Omental fat pad (tissue), 4 donors: ENCODE results near the gene SCFD2. TPM values are rescaled to one million over a fixed set of nuclear protein-coding genes. Genes with fewer than 3 reads are reported as not detected.
"Not testable (repeated sequence)": the region's sequence is repeated elsewhere in the genome, so short reads cannot be mapped to it uniquely, and the experiment has no call there.

Experiments used
- ATAC-seq: fragments of 150-250 bp; one replicate; pipeline ENCODE4 v1.9.1; 2016; ENCODE audit warnings: mild to moderate bottlenecking, moderate library complexity; ENCODE audit not compliant: low FRiP score
- DNase-seq: peaks from one replicate; pipeline ENCODE4 v3.0.0-alpha.2; 2019; ENCODE audit warnings: low spot score
- total RNA-seq, 4 donors: library from RNA; depleted of rRNA; stranded (reverse); fragments of >200 nt; gene quantifications; one replicate each; pipeline ENCODE4 v1.1.0, GENCODE V29; 2016
- TF ChIP-seq, protein P1 (sequence below), 3 donors: fragments of 450-650 bp; IDR thresholded peaks; one replicate each; pipeline ENCODE4 v1.5.1; 2016 to 2017; ENCODE audit warnings: antibody characterized with exemption in 3 of 3, mild to moderate bottlenecking in 3 of 3, moderate library complexity in 2 of 3

Gene SCFD2
- total RNA-seq, 4 donors from 2014 or later = 26.4 to 65.6 (median 28.4) TPM

DNA sequence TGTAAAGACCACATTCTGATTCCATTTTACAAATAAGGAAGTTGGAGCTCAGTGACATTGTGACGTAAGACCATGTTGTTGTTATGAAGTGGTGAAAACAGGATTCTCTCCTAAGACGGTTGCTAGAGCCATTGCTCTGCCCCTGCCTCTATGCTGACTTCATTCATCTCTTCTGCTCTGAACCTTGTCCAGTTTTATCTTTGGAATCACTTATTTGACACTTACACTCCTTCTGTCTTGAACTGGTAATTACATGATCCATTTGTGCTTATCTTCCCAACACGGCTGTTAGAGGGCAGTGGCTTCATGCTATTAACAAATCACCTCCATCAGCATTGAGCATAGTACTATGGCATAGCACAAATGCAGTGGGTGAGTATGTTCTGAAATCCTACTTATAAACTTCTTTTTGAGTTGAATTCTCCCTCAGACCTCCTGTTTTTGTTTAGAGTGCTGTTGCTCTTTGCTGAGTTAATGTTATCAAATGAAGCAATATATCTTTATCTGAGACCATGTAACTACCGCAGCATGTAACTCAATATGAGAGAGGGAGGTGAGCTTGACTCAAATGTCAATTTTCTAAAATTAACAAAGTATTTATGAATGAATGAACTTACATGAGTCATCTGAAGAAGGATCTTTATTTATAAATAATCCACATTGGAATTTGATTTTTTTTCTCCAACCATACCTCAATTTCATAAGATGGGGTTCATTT lies 326.0 kb downstream of the SCFD2 start:
- ATAC-seq = no peak
- DNase-seq = no peak
- TF ChIP-seq, protein P1, sequence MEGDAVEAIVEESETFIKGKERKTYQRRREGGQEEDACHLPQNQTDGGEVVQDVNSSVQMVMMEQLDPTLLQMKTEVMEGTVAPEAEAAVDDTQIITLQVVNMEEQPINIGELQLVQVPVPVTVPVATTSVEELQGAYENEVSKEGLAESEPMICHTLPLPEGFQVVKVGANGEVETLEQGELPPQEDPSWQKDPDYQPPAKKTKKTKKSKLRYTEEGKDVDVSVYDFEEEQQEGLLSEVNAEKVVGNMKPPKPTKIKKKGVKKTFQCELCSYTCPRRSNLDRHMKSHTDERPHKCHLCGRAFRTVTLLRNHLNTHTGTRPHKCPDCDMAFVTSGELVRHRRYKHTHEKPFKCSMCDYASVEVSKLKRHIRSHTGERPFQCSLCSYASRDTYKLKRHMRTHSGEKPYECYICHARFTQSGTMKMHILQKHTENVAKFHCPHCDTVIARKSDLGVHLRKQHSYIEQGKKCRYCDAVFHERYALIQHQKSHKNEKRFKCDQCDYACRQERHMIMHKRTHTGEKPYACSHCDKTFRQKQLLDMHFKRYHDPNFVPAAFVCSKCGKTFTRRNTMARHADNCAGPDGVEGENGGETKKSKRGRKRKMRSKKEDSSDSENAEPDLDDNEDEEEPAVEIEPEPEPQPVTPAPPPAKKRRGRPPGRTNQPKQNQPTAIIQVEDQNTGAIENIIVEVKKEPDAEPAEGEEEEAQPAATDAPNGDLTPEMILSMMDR (IDR thresholded peaks at IDR 0.05) = no peak

DNA sequence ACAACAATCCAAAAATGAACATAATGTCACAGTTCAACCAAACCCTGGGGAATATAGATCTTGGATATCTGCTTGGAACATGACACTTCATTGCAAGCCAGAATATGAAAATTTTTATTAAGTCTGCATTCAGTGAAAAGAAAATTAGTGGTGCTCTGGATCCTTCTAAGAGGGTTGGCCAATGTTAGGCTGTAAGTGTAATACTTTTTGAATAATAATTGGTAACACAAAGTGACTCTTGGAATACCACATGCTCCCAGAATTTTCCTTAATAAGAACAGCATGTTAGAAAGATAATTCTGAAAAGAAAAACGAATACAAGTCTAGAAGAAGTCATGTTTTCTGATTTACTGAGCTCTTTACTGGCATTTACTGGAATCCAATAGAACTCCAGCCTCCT lies 328.0 kb downstream of the SCFD2 start:
- ATAC-seq = no peak
- no peak for DNase-seq
- TF ChIP-seq, protein P1 (IDR thresholded peaks at IDR 0.05) = no peak

DNA sequence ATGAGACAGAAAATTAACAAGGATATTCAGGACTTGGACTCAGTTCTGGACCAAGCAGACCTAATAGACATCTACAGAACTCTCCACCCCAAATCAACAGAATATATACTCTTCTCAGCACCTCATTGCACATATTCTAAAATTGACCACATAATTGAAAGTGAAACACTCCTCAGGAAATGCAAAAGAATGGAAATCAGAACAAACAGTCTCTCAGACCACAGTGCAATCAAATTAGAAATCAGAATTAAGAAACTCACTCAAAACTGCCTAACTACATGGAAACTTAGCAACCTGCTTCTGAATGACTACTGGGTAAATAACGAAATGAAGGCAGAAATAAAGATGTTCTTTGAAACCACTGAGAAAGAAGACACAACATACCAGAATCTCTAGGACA lies 333.0 kb downstream of the SCFD2 start:
- DNase-seq, ATAC-seq: not testable (repeated sequence)

DNA sequence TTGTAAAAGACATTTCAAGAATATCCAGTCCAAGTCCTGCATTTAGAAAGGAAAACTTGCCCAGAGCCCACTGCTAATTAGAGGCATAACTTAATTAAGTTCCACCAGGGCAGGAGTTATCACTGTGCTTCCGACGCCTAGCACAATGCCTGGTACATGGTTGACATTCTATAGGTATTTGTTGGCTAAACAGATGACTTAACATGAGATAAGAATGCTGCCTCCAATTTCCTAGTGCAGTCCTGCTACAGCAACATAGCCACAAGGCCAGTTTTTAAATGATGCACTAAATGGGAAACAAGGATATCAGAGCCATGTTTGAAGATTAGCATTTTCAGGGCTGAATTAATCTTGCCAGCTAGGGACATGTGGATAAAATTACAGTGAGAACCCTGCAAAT lies 339.6 kb downstream of the SCFD2 start:
- TF ChIP-seq, protein P1 (IDR thresholded peaks at IDR 0.05) = no peak
- ATAC-seq (no peak), DNase-seq (no peak)

DNA sequence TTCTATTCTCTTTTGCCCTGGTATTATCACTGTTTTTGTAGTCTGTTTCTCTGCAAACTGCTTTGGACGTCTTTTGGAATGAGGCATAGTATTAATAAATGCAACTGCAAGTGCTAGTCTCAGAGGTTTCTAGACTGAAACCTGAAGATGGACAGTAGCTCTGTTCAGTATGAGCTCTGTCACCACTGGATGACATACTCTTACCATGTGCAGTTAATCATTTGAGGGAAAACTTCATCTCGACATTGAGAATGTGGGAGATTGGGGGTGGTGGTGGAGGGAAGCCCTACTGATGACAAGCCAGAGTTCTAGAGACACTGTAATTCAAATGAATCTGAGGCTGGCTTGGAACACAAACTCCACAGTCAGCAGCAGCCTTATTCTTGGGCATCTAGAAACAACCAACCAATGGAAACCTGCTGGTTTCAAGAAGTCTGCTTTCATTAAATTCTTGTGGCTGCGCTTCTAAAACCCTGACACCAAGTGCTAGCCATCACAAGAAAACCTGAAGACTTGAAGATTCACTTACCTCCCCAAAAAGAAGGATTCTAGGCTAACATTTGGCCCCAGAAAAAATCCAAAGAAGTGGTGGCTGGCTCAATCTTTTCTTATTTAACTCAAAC lies 342.1 kb downstream of the SCFD2 start:
- TF ChIP-seq, protein P1 (IDR thresholded peaks at IDR 0.05) = no peak
- DNase-seq (no peak), ATAC-seq (no peak)

DNA sequence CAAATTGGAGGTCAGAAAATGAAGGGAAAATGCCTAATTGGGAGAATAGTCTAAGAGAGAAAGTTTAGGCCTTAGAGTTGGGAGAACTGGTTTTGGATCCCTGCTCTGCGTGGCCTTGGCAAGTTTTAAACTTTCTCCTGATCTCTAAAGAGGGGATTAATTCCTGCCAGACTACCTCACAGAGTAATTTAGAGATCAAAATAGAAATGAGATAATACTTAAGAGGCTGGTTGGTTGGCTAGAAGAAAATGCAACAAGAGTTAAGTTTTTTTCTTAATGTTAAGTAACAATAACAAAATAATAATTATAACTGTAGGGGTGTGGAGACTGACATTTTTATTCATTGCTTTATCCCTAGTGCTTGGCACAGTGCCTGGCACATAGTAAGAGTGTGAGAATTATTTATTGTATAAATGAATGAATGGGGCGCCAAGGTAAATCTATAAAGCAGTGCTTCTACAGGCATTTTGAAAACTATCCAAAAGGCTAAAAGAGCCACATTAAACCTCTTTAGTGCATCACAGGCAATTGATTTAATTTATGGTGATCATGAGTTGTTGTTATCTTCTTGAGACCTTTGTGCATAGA lies 343.3 kb downstream of the SCFD2 start:
- DNase-seq = no peak
- TF ChIP-seq, protein P1 (IDR thresholded peaks at IDR 0.05) = no peak
- ATAC-seq = no peak

DNA sequence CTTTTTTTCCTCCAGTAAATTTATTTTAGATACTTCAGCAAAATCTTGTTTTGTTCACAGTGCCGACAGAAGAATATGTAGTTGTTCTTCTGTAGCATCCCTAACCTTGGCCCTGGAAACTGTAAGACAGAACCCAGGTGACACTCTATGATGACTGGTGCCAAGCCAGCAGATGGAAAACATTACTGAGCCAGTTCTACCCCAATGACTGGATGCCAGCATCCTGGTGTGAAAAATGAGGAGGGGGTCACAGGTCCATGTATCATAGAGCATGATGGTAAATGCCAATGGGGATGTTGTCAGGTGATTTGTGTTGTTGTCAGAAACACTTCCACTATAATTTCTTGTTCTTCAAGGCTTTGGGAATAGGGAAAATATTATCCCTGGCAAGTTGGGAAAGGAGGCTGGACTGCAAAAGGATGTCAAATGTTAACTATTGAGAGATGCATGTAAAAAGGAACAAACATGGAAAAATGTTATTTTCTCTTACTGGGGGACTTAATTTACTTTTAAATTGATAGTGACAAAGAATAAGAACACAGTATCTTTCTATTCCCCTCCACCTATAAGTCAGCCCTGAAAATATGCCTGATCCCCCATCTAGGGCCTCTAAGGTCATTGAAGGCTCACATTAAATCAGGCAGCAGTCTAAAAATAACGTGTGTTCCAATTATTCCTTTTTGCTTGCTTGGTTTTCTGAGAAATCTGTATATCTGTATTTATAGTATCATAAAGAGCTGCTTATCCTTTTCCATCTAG lies 343.9 kb downstream of the SCFD2 start:
- DNase-seq (no peak), ATAC-seq (no peak)
- TF ChIP-seq, protein P1 (IDR thresholded peaks at IDR 0.05) = no peak
